Mucosa of rectum (tissue), 2 donors: ENCODE measurements around the gene ARGLU1.

Source experiments
- H3K27ac ChIP-seq, 2 donors: one replicate each; pipeline ENCODE4 v1.7.0; 2013; ENCODE audit warnings: inconsistent platforms in 2 of 2, low read depth in 2 of 2, low read length in 2 of 2
- H3K27me3 ChIP-seq, 2 donors: one replicate each; pipeline ENCODE4 v1.7.0; 2013; ENCODE audit warnings: low read length in 2 of 2; ENCODE audit not compliant: control insufficient read depth in 2 of 2, insufficient read depth in 2 of 2
- H3K36me3 ChIP-seq, 2 donors: one replicate each; pipeline ENCODE4 v1.7.0; 2013; ENCODE audit warnings: low read length in 2 of 2; ENCODE audit not compliant: control insufficient read depth in 2 of 2, insufficient read depth in 2 of 2
- H3K4me1 ChIP-seq, 2 donors: one replicate each; pipeline ENCODE4 v1.7.0; 2013; ENCODE audit warnings: low read length in 2 of 2, mild to moderate bottlenecking in 1 of 2; ENCODE audit not compliant: control insufficient read depth in 2 of 2, insufficient read depth in 2 of 2
- H3K4me3 ChIP-seq, 2 donors: one replicate each; pipeline ENCODE4 v1.7.0; 2013; ENCODE audit warnings: low read length in 2 of 2
- H3K9ac ChIP-seq, 2 donors: one replicate each; pipeline ENCODE4 v1.7.0; 2013; ENCODE audit warnings: low read length in 2 of 2, low read depth in 1 of 2, mild to moderate bottlenecking in 1 of 2
- H3K9me3 ChIP-seq, 2 donors: one replicate each; pipeline ENCODE4 v1.7.0; 2013; ENCODE audit warnings: low read length in 2 of 2; ENCODE audit not compliant: control insufficient read depth in 2 of 2
- donor health status: healthy.
- donor health status: Normal muscosa, but diverticular disease.

The ARGLU1 gene

GRCh38 chr13:106588367-106588766, 20.4 kb upstream of the ARGLU1 start:
- peaks cover 0 to 16% of the 10 kb centered on the region in 2 donors for H3K4me1 ChIP-seq
- H3K9ac ChIP-seq = peak overlapping the region in 1 of 2 donors; percentile 2
- H3K27me3 ChIP-seq = no peaks in the 10 kb centered on the region
- peaks cover 0 to 3% of the 10 kb centered on the region in 2 donors for H3K9me3 ChIP-seq
- peak overlapping the region; percentile 1 to 69 for H3K27ac ChIP-seq
- peak overlapping the region in 1 of 2 donors; percentile 22 for H3K4me3 ChIP-seq
- no peaks in the 10 kb centered on the region for H3K36me3 ChIP-seq

- no peak overlapping the region for H3K4me3 ChIP-seq
- H3K36me3 ChIP-seq = no peaks in the 10 kb centered on the region
- H3K4me1 ChIP-seq = peaks cover 0 to 16% of the 10 kb centered on the region in 2 donors
- H3K27me3 ChIP-seq = no peaks in the 10 kb centered on the region
- H3K9ac ChIP-seq = no peak overlapping the region
- H3K9me3 ChIP-seq = peaks cover 0 to 3% of the 10 kb centered on the region in 2 donors
- H3K27ac ChIP-seq = peak overlapping the region; percentile 29 to 69
These were observed 19.9 kb upstream of the ARGLU1 start for GRCh38 chr13:106587787-106588186.

GRCh38 chr13:106586648-106587166, 18.8 kb upstream of the ARGLU1 start:
- Histone ChIP-seq H3K27ac (peak overlapping the region in 1 of 2 donors; percentile 34), H3K9ac (no peak overlapping the region), H3K4me1 (peaks cover 0 to 16% of the 10 kb centered on the region in 2 donors), H3K27me3 (no peaks in the 10 kb centered on the region), H3K36me3 (no peaks in the 10 kb centered on the region), H3K4me3 (no peak overlapping the region), H3K9me3 (peaks cover 0 to 3% of the 10 kb centered on the region in 2 donors)

GRCh38 chr13:106581225-106581624, 13.3 kb upstream of the ARGLU1 start:
- H3K27me3 ChIP-seq = no peaks in the 10 kb centered on the region
- H3K9me3 ChIP-seq = peaks cover 0 to 3% of the 10 kb centered on the region in 2 donors
- H3K27ac ChIP-seq = no peak overlapping the region
- H3K4me3 ChIP-seq = no peak overlapping the region
- no peak overlapping the region for H3K9ac ChIP-seq
- no peaks in the 10 kb centered on the region for H3K36me3 ChIP-seq
- H3K4me1 ChIP-seq = no peaks in the 10 kb centered on the region

- Histone ChIP-seq H3K36me3 (no peaks in the 10 kb centered on the region), H3K4me1 (peaks cover 0 to 3% of the 10 kb centered on the region in 2 donors), H3K27ac (no peak overlapping the region), H3K4me3 (no peak overlapping the region), H3K27me3 (no peaks in the 10 kb centered on the region), H3K9ac (no peak overlapping the region), H3K9me3 (no peaks in the 10 kb centered on the region)
These were observed 8.0 kb upstream of the ARGLU1 start for GRCh38 chr13:106575896-106576295.

- Histone ChIP-seq H3K4me1 (peaks cover 0 to 3% of the 10 kb centered on the region in 2 donors), H3K9ac (no peak overlapping the region), H3K36me3 (no peaks in the 10 kb centered on the region), H3K9me3 (no peaks in the 10 kb centered on the region), H3K27ac (no peak overlapping the region), H3K4me3 (no peak overlapping the region), H3K27me3 (no peaks in the 10 kb centered on the region)
These were observed 5.9 kb upstream of the ARGLU1 start for GRCh38 chr13:106573868-106574267.

- Histone ChIP-seq H3K36me3 (no peaks in the 10 kb centered on the region), H3K4me1 (peaks cover 0 to 7% of the 10 kb centered on the region in 2 donors), H3K9me3 (no peaks in the 10 kb centered on the region), H3K27me3 (no peaks in the 10 kb centered on the region), H3K9ac (no peak overlapping the region), H3K27ac (peak overlapping the region in 1 of 2 donors; percentile 13), H3K4me3 (no peak overlapping the region)
These were observed 5.4 kb upstream of the ARGLU1 start for GRCh38 chr13:106573284-106573846.

GRCh38 chr13:106570299-106570852, 2.4 kb upstream of the ARGLU1 start:
- H3K9ac ChIP-seq = no peak overlapping the region
- no peak overlapping the region for H3K27ac ChIP-seq
- H3K36me3 ChIP-seq = no peaks in the 10 kb centered on the region
- H3K27me3 ChIP-seq = no peaks in the 10 kb centered on the region
- peaks cover 8 to 17% of the 10 kb centered on the region in 2 donors for H3K4me1 ChIP-seq
- H3K4me3 ChIP-seq = no peak overlapping the region
- no peaks in the 10 kb centered on the region for H3K9me3 ChIP-seq

GRCh38 chr13:106569233-106570095, 1.5 kb upstream of the ARGLU1 start:
- H3K27ac ChIP-seq = no peak overlapping the region
- H3K4me1 ChIP-seq = peaks cover 12 to 26% of the 10 kb centered on the region in 2 donors
- H3K36me3 ChIP-seq = no peaks in the 10 kb centered on the region
- H3K27me3 ChIP-seq = no peaks in the 10 kb centered on the region
- H3K9ac ChIP-seq = peak overlapping the region in 1 of 2 donors; percentile 14
- no peak overlapping the region for H3K4me3 ChIP-seq
- no peaks in the 10 kb centered on the region for H3K9me3 ChIP-seq
